ENCODE data around the gene CTDSP2.
A peak's percentile ranks its signal among the peaks of the same experiment; 100 is the strongest.
"Not testable (repeated sequence)": the region's sequence is repeated elsewhere in the genome, so short reads cannot be mapped to it uniquely, and the experiment has no call there.

The CTDSP2 gene, protein sequence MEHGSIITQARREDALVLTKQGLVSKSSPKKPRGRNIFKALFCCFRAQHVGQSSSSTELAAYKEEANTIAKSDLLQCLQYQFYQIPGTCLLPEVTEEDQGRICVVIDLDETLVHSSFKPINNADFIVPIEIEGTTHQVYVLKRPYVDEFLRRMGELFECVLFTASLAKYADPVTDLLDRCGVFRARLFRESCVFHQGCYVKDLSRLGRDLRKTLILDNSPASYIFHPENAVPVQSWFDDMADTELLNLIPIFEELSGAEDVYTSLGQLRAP

DNA sequence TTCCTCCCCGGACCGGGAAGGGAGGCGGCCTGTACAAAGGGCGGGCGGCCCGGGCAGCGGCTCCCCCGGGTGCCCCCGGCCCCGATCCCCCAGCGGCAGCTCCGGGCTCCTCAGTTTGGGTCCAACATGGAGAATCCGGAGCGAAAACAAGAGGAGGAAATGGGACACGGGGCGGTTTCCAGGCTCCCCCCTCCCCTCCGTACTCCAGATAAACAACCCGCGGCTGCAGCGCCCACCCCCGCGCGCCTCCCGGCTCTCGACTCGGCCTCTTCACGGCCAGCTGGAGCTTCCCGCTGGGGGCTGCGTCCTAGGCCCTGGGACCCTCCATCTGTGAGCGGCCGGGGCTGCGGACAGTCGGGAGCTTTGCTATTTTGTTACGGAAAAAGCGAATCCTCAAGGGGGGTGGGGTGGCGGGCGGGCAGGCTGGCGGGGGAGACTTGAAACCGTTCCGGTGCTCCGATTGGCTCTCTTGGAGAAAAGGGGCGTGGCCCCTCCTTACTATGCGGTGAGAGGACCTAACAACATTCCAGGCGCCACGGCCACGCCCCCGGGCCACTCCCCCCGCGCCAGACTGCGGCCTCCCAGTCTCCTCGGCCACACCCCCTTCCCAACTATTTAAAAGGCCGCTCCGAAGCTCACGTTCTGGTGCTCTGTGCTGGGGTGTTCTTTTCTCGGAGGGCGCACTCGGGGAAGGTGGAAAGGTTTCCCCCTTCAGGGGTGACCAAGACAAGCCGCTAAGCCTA lies at the start of gene CTDSP2:
Gene CTDSP2, minus strand, starts transcription at position 153 of the 743 bp plus-strand sequence. CDS start 294 bp downstream, outside the sequence.
- DNase-seq (ENCODE audit: low spot score), result peak; percentile 97

DNA sequence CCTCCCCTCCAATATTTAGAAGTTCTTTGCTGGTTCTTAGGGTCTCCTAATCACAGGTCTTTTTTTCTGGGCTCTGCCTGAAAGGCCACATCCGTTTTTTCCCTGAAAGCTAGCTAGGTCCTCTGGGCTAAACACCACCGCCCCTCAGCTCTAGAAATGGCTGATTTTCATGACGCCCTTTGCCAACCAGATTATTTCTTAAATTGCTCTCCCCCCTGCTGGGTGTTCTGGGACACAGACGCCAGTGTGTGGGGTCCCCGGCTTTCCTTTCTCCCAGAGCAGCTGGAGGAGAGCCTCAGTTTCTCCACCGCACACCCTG lies 49.5 kb upstream of the CTDSP2 start:
- no peak for DNase-seq (ENCODE audit: low spot score)

DNA sequence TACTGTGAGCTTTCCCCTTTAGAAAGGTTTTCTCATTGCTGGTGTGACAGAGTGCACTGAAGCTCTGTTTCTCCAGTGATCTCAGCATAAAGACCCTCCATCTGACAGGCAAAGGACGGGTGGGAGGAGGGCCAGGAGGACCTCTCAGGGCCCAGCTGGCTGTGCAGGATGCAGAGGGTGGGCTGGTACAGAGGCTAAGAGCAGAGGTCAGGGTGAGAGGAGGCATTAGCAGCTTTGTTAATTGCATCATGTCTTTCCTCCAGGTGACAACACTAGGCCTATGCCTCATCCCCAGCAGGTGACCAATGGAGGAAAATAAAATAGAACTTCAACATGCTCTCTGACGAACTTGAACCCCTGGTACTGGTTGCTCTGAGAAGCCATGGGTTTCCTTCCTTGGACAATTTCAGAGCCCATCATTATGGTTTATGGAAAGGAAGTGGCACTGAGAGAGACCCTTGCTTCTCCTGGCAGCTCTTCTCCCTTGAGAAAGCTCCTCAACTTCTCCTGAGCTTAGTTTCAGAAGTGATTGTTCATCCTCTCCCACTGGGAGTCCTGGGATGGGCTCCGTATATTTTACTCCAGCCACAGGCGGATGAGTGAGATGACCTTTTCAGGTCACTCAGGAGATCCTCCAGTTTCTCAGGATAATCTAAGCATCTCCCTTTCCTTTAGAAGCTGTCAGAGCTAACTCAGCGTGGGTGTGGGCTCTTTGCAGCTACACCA lies 49.0 kb upstream of the CTDSP2 start:
- DNase-seq (ENCODE audit: low spot score), result no peak

DNA sequence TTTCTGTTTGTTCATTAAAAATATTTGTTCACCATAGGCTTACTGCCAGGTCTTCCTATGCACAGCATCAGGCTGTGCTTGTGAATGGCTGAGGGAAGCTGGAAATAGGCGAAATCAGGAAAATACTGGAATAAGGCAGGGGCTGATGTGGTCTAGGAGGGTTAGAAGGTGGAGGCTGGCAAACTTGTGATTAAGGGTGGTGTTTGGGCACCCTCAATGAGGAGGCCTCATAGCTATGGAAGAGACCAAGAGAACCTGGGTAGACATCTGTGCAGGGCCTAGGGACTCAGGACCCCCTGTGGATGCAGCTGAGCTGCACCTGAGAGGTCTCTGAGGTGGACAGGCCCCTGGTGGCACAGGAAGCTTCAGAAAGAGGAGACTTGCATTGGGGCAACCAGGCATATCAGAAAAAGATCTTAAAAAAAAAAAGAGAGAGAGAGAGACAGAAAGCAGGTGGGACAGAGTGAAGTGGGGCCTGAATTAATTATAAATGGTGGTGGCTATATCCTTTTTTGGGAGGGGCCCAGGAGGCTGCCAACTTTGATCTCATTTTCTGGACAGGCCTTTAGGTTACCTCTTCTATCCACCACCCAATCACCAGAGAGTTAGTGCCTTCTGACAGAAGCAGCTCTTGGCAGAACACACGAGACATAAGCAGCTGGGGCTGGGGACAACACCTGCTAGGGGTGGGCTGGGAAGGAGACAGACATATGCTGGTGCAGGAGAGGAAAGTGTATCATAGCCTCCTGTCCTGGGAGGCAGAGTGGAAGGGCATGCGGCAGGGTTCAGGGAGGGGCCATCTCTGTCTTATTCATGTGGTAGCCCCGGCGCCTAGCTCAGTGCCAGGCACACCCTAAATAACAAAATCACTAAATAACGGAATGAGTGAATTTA lies 48.1 kb upstream of the CTDSP2 start:
- DNase-seq (ENCODE audit: low spot score), result no peak

DNA sequence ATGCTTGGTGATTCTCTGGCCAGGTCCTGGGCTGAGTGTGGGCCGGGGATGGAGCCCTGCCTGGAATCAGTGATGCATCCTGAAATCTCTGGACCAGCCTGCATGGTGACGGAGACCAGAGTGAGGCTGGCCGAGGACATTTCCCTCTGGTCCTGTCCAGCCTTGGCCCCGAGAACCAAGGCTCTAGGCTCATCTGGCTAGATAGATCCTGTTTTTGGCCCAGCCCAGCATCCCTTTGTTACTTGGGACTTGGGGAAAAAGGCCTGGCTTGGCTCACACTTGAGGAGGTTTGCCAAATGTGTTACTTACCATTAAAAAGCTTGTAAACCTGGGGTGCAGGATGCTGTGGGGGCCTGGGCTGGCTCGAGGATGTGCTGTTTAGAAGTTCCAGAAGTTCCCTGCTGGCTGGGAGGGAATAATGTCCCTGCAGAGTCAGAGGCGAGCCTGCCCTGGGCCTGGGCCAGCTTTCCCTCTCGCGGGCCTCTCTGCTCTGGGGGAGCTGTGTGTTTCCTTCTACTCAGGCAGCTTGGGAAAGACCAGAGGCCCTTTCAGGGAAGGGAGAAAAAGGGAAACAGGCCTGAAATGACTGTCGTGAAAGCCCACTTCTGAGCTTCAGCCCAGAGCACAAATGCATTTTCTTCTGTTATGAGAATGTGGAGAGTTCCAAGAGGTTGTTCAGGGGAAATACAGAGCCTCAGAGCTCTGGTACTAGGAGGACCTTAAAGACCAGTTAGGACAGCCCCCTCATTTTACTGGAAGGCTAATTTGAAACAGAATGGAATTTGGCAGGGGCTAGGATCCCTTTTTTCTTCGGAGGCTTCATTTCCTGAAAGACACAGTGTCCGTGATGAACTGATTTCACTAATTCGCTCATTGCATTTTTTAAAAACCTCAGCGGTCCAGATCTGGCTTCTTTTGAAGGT lies 47.2 kb upstream of the CTDSP2 start:
- DNase-seq (ENCODE audit: low spot score), result peak; percentile 91

DNA sequence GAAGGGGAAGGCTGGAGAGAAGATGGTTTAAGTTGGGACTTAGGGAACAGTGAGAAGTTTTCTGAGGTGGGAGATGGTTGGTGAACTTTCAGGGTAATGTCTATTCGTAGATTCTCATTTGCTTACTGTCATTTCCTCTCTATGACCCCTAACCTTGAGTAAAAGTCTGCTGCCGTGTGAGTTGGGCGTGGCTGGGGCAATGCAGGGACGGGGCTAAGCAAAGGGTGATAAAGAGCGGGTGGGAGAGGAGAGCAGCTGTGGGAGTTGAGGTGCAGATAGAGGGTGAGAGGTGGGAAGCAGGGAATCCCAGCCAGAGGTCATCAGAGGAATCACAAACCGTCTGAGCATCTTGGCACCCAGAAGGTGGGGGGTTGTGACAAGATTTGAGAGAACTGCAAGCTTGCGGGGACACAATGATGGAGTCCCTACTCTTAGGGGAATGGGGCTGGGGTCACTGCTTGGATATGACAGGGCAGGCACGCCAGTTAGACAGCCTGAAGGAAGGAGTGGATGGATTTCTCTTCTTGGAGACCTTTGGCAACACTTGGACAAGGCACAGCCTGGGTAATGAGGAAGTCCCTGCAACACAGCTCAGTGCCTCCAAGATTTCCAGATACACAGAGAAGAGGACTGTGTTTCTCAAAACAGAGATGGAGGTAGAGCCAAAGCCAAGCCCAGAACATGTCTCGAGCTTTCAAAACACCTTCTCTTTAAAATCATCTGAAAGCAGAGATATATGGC lies 45.9 kb upstream of the CTDSP2 start:
- no peak for DNase-seq (ENCODE audit: low spot score)

DNA sequence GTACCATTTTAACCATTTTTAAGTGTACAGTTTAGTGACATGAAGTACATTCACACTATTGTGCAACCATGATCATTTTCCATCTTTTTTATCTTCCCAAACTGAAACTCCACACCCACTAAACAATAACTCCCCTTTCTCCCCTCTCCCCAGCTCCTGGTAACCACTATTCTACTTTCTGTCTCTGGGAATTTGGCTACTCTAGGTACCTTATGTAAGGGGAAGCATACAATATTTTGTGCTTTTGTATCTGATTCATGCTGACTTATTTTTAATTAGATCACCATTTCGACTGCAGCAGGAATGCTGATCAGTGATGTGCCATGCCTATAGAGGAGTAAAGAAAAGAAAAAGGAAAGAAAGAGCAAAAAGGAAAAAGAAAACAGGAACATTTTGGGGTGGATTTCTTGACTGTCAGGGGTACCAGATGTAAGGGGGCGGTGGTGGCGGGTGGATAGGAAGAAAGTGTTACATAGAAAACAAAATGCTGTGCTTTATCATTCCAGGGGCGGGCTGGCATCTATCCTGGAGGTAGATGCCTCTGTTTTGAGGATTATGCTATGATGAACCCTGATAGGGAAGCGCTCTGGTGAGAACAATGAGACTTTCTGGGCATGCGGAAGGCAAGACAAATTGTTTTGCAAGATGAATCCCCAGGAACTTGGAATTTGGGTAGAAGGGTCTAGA lies 45.2 kb upstream of the CTDSP2 start:
- no peak for DNase-seq (ENCODE audit: low spot score)

DNA sequence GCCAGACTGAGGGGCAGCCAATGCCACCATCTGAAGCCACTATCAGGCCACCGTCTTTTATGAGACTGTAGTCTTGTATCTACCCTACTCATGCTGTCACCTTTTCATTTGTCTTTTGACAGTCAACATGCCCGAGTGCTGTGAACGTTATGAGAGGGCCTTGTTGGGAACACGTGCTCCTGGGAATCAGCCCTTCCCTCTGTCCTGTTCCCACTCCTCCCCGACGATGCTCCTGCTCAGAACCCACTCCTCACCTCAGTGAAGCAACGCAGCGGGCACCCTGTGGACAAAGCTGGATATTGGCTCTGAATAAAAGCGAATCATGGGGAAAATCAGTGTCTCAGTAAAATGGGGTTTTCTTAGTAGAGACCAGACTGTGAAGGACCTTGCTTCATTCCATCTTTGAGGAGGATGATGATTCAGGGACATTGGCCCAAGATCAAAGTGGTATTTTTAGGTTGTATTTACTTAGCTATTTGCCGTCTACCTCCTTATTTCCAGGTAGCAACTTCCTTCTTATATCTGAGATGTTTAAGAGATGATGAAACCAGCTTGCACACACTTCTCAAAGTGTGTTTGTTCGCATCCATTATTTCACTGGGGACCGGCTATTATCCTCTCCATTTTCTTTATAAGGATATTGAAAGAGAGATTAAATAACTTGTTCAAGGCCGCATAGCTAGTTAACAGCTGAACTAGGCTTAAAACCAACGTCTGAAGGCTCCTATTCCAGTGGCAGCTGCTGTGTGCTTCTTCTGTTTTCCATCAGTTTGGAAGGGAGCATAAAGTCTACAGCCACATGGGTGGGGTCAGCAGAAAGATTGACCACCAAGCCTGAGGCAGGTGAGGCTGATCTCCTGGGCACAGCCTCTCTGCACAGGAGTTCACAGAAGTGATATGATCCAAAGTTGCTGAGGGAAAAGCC lies 43.9 kb upstream of the CTDSP2 start:
- no peak for DNase-seq (ENCODE audit: low spot score)

DNA sequence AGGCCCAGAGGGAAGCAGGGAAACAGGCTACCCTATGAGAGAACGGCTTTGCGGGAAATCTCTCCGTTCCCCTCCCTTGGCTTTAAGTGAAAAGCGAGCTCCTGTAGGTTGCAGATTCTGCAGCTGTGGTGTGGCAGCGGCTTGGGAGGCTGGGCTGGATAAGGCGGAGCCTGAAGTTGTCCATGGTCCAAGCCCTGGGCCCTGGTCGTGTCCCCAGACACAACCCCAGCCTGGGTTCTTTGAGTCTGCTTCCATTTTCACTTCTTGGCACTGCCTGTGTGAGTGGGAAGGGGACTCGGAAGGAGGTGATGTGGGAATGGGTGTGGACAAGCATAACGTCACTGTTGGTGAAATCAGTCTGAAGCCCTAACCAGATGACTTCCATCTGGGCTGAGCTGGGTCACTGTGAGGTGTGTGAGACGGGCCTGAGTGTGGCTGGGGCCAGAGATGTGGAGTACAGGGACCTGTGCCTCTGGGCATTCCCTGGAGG lies 43.0 kb upstream of the CTDSP2 start:
- no peak for DNase-seq (ENCODE audit: low spot score)

DNA sequence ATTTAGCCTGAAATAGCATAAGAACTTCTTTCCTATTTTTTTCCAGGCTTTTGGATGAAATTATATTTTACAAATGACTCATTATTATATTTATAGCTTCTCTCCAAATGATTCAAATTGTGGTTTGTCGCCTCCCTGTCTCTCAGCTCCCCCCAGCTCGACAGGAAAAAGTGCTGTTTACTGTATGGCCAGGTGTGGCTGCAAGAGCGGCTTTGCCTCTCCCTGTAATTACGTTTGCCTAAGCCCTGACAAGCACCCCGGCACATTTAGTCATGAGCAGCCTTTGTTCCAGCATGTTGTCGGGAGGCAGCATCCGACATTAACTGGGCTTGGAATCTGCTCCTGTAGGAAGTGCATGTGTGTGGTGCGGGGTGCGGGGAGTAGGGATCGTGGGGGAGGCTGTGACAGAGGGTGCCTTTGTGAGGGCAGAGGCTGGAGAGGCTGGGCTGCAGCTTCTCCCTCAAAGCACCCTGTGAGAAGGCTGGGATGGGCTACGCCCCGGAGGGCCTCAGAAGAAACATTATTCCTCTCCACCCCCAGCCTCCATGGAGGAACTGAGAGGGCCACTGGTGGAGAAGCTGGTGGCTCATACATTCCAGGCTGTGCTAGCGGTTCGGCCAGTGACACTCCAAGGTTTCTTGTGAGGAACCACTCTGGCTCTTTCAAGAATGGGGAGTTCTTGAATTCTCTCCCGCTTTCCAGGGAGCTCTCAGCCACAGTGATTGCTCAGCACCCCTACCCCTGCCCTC lies 42.1 kb upstream of the CTDSP2 start:
- DNase-seq (ENCODE audit: low spot score), result peak; percentile 75

DNA sequence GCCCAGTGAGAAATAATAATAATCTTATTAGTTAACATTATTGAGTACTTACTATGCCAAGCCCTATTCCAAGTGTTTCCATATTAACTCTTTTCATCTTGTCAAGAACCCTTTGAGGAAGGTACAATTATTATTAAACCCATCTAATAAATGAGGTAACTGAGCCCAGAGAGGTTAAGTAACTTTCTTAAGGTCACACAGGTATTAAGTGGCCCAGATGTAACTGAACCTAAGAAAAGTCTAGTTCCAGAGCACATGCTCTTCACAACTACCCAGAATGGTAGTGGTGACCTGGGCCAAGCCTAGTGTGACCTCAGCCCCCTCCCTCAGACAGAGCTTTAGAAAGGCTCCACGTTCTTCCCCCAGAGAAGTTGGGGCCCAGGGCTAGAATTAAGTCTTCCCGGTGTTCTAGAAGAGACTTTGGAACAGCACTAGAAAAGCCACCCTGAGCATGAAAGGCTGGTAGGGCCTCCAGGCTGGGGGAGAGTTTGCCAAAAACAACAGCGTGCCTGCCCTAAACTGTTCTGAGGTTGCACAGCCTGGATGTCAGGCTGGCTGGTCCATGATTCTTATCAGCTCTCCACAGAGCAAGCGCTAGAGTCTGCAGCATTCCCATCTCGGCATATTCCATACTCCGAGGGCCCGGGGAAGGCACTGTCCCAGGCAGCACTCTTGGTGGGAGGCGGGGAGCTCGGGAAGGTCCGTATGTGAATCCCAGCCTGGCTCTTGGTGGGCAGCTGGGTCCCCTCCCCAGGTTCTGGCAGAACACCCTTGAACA lies 41.3 kb upstream of the CTDSP2 start:
- no peak for DNase-seq (ENCODE audit: low spot score)

DNA sequence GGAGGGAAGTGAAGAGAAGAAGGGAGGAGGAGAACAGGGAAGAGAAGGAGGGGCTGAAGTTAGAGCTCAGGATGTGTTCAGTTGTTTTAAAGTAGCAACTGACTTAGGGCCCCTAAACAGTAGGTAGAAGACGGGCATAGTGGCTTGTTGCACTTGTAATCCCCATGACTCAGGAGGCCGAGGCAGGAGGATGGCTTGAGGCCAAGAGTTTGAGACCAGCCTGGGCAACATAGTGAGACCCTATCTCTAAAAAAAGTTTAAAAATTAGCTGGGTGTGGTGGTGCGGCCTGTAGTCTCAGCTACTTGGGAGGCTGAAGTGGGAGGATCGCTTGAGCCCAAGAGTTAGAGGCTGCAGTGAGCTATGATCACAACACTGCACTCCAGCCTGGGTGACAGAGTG lies 40.4 kb upstream of the CTDSP2 start:
- not testable (repeated sequence) for DNase-seq (ENCODE audit: low spot score)

DNA sequence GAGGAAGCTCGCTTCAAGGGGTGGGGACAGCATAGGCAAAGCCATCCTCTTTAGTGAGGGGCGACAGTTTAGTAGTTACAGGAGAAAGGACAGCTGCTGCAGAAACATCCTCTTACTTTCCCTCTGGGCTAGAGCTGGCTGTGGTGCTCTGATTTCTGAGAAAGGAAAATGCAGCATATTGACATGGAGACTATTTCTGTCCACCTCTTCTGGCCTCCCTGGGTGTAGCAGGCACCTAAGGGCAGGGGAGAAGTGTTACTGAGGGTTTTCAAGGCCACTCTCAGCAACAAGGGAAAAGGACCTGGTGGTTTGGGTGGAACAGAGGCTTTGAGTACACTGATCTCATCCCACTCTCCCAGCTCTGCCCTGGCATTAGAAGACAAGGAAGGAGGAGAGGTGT lies 40.0 kb upstream of the CTDSP2 start:
- DNase-seq (ENCODE audit: low spot score), result no peak

DNA sequence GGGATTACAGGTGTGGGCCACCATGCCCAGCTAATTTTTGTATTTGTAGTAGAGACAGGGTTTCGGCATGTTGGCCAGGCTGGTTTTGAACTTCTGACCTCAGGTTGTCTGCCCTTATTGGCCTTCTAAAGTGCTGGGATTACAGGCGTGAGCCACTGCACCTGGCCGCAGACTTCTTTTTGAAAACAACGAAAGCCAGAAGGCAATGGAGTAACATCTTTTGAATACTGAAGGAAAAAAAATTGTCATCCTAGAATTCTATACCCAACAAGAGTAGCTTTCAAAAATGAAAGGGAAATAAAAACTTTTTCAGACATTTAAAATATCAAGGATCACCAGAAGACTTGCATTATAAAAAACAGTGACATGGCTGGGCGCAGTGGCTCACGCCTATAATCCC lies 38.7 kb upstream of the CTDSP2 start:
- DNase-seq (ENCODE audit: low spot score), result no peak

DNA sequence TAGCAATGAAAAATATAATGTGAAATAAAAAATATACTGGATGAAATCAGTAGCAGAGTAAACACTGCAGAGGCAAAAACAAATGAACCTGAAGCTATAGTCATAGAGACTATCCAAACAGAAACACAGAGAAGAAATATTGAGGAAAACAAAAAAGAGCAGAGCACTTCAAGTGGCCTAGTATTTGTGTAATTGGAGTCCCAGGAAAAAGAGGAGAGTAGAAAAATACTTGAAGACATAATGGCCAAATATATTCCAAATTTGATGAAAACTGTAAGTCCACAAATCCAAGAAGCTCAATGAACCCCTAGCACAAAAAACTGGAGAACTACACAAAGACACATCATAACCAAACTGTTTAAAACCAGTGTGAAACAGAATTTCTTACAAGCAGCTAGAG lies 37.2 kb upstream of the CTDSP2 start:
- no peak for DNase-seq (ENCODE audit: low spot score)

DNA sequence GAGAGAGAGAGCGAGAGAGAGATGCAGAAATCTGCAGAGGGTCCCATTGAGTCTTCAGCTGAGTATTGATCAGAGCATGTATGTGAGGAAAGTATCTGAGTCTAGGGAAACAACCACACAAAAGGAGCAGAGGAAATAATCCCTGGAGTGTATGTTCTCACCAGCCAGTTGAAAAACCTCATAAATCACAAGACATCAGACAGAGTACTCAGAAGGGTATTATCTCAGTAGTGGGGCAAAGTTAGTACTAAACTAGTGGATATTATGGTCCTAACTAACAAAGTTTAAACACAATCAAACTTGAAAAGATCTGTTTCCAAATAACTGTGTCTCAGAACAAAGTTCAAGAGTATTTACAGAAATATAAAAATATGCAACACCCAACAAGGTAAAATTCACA lies 36.5 kb upstream of the CTDSP2 start:
- no peak for DNase-seq (ENCODE audit: low spot score)

DNA sequence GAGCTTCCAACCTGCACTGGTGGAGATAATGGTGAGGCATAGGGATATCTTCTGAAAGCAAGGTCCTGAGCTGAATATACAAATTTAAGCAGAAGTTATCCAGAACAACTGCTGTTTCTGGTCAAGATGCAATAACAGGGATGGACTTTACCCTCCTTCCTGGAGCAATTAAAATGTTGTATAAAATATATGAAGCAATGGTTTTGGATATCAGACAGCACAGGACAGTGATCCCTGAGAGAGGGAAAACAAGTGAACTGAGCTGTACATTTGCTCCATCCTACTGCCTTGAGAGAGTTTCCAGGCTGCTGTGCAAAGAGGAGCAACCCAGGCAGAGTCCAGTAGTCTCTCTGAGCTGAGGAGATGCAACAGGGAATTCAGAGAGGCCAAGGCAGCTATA lies 36.0 kb upstream of the CTDSP2 start:
- no peak for DNase-seq (ENCODE audit: low spot score)
